Measurements from ENCODE around the gene ANKRD22.

Gene ANKRD22

GRCh38 chr10:88835096-88835909, 16.3 kb downstream of the ANKRD22 start:
- peak; percentile 89 for DNase-seq

GRCh38 chr10:88833723-88834122, 17.9 kb downstream of the ANKRD22 start:
- no peak for DNase-seq

- DNase-seq = no peak
These were observed 18.5 kb downstream of the ANKRD22 start for GRCh38 chr10:88833156-88833555.

GRCh38 chr10:88832376-88832775, 19.3 kb downstream of the ANKRD22 start:
- DNase-seq = no peak

GRCh38 chr10:88831709-88832108, 19.9 kb downstream of the ANKRD22 start:
- DNase-seq = peak; percentile 48

GRCh38 chr10:88830643-88831268, 20.9 kb downstream of the ANKRD22 start:
- DNase-seq = no peak

- DNase-seq = no peak
These were observed 23.3 kb downstream of the ANKRD22 start for GRCh38 chr10:88828310-88828709.

GRCh38 chr10:88827671-88828070, 24.0 kb downstream of the ANKRD22 start:
- no peak for DNase-seq

- no peak for DNase-seq
These were observed 25.3 kb downstream of the ANKRD22 start for GRCh38 chr10:88826388-88826787.

GRCh38 chr10:88820748-88821401, 30.8 kb downstream of the ANKRD22 start:
- DNase-seq = no peak

- DNase-seq = no peak
These were observed 32.4 kb downstream of the ANKRD22 start for GRCh38 chr10:88819290-88819689.

GRCh38 chr10:88813200-88813599, 38.4 kb downstream of the ANKRD22 start:
- no peak for DNase-seq

- peak; percentile 42 for DNase-seq
These were observed 41.3 kb downstream of the ANKRD22 start for GRCh38 chr10:88810196-88810961.

- no peak for DNase-seq
These were observed 42.0 kb downstream of the ANKRD22 start for GRCh38 chr10:88809621-88810020.

- DNase-seq = no peak
These were observed 45.7 kb downstream of the ANKRD22 start for GRCh38 chr10:88805924-88806323.

GRCh38 chr10:88805361-88805760, 46.3 kb downstream of the ANKRD22 start:
- no peak for DNase-seq

GRCh38 chr10:88804083-88804812, 47.4 kb downstream of the ANKRD22 start:
- DNase-seq = no peak

GRCh38 chr10:88803641-88804040, 48.0 kb downstream of the ANKRD22 start:
- DNase-seq = no peak

- no peak for DNase-seq
These were observed 48.9 kb downstream of the ANKRD22 start, which contains the start of gene LIPM for GRCh38 chr10:88802523-88803285. Gene LIPM (plus strand): TSS chr10:88802730. CDS start chr10:88802897, 167 bp downstream.

GRCh38 chr10:88800152-88801125, 51.2 kb downstream of the ANKRD22 start:
- peak; percentile 45 for DNase-seq
